Mucosa of gallbladder (tissue), 1 donor: Measurements from ENCODE around the gene ALOXE3. TPM values are rescaled to one million over a fixed set of nuclear protein-coding genes. Genes with fewer than 3 reads are reported as not detected.

ENCODE experiments used
- DNase-seq: peaks from one replicate; pipeline ENCODE4 v3.0.0-alpha.2; 2020; ENCODE audit warnings: low spot score
- total RNA-seq: library from RNA; stranded (reverse); gene quantifications from one replicate; pipeline ENCODE4 v1.2.1, GENCODE V29; 2021
- donor health status: DM: no; HTN: no; CAD: no.

ALOXE3 gene
- not detected for total RNA-seq

DNA sequence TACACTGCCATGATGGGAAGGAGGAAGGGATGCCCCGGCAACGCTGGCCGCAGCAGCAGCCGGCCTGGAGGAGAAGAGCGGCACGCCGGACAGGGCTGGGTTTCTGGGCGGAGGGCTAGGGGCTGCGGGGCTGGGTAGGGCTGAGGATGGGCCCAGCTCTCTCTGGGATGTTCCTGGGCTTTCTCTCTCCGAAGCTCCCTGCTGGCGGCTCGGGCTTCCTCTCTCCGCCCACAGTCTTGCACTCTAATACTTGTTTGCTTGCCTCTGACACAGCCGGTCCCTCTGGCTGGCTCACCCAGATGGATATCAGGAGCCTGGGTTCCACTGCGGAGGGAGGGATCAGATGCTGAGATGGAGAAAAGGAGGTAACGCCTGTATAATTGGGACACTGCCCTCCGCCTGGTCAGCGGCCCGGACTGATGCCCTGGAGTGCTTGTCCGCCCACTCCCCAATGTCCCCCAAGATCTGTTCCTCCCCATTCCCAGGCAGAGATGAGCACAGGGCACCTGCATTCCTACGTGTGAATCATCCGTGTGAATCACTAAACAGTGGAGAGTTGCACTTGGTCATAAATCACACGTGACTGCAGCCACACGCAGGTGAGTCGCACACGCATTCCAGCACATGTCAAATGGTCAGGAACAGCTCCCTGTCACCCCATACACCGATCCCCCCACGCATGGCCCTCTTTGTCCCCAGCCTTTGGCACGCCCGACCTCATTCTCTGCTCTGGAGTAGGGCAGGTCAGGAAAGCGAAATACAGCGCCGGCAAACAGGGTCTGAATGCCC lies at the start of gene ALOXE3:
Gene ALOXE3, minus strand, starts transcription at position 535 of the 789 bp plus-strand sequence. Its CDS starts 524 bp downstream, at position 11.
- DNase-seq = peak; percentile 63

DNA sequence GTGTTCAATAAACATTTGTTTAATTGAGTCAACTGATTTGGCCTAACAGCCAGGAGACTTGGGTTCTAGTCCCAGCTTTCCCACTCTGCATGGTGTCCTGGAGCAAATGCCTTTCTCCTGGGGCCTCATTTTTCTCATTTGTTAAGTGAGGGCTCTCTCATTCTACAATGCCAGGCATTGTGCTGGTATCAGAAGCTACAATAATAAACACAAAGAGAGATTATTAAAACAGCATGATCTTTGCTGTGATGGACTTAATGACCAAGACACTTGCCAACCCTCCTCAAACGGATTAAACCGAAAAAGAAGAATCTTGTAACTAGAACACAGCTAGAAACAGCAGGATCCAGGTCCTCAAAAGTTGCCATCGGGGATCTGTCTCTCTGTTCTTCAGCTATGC lies 49.2 kb upstream of the ALOXE3 start:
- DNase-seq = no peak

DNA sequence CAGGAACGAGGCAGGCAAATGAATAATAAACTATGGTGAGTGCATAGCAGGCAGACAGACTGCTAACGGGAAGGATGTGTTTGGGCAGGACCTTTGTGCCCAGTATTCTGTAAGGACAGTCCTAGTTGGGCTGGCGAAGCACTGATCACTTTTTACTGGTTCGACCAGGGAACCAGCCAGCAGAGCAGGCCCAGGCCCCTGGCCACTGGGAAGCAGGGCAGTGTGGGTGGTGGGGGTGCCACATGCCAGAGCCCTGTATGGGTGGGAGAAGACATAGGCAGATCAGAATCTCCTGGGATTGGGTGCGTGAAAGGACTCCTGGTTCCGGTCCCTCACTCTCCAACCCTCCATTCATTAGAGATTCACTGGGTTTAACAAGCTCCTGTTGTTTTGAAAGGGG lies 48.4 kb upstream of the ALOXE3 start:
- DNase-seq = no peak

DNA sequence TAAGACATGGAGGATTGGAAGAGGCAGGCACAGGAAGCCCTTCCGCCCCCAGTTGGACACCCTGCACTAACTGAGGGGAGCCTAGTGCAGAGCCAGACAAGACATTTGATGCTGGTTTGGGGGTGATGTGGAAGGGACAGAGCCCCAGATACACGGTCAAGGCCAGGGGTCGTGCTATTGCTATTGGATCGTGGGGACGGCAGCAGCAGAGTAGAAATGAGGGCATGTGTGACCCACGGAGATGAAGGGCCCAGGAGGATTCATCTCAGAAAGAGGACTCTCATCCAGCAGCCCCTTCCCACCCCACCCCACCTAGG lies 46.5 kb upstream of the ALOXE3 start:
- no peak for DNase-seq

DNA sequence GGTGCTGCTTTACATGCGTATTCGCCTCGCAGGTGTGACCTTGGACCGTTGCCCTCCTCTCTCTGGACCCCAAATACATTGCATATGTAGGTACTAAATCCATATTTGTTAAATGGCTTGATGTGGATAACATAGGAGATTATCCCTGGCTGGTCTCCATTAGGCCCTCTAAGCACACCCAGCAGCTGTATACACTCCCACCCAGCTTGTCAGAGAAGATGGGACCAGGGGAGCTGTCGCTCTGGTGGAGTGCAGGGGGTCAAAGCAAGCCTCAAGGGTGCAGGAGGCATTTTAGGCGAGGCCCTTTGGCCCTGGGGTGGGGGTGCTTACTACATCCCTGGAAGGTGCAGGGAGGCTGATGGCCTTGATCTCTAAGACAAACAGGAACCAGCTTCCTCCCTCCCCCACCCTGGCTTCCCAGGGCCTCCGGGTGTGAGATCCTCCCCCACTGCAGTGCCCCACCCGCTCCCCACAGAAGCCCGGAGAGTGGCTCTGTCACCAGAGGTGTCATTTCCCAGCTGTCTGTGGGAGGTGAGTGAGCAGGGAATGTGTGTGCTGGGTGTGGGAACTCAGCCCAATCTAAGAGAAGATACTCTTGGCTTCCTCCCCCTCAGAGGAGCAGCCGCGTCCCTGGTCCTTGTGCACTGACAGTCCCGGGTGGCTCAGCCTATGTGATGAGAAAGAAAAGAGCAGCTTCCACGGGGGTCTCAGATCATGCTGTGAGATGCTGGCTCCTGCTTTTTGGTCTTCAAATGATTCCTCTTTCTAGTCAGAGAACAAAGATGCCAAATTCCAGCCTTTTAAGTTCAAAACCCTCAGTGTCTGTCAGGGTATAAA lies 45.9 kb upstream of the ALOXE3 start:
- peak; percentile 73 for DNase-seq

DNA sequence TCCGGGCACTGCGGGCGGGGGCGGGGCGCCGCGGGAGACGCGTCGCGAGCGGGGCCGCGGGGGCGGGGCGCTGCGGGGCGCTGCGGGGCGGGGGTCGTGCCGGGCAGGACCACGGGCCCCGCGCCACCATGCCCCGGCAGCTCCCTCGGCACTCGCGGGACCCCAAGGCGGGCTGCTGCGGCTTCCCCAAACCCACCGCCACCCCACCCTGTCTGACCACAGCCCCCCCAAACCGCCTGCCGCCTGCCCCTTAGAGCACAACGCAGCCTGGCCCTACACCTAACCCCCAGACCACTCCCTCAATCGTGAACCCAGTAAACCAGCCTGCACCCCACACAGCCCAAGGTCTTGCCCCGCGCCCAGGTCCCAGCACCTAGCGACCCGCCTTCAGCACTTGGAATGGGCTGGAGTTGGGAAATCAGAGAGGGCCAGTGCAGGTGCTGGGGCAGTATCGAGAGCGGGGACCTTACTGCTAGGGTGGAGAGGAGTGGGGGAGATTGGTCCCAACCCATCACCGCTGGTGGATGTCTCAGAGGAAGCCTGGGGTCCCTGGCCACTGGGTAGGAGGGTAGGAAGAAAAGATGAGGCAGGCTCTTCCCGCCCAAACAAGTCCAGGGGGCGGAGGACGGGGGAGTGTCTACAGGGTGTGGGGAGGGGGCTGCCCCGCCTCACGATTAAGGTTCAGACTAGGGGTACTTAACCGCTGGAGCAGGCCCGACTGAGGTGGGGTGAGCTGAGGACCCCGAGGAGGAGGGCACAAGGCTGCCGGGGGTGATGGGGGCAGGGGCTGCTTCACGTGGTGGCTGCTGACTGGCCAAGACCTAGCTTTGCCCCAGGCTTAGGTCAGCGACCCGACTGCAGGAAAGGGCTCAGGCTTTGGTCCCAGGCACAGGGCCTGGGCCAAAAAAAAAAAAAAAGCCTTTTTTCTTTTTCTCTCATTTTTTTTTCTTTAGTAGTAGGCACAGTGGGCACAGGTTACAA lies 45.0 kb upstream of the ALOXE3 start:
- no peak for DNase-seq

DNA sequence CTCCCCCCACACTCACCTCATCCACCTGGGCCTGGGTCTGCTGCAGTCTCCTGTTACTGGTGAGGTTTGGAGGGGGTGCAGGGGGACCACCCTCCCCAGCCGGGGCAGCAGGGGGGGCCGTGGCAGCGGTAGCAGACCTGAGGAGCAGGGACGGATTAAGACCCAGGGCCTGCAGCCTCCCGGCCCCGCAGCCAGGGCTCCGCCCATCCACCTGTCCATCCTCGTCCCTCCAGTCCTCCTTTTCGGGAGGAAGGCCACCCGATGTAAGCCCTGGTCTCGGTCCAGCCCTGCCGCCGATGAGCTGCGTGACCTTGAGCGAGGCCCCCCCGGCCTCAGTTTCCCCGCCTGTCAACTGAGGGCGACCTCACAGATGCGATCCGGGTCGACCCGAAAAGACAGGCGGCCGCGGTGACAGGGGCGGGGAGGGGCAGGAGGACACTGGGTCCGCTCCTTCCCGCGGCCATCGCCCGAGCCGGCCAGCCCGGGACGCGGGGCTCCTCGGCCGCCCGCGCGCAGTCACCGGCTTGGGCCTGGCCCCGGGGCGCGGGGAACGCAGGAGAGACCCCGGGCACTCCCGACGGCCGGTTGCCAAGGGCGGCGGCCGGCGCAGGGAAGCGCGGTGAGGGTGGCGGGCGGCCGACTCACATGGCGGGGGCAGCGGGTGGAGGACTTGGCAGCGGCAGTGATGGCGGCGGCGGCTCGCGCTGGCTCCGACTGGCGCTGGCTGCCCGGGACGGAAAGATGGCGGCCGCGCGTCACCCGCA lies 44.1 kb upstream of the ALOXE3 start, which contains the start of gene VAMP2:
Gene VAMP2, minus strand, starts transcription at position 716 of the 764 bp plus-strand sequence. Its CDS starts 69 bp downstream, at position 647.
- peak; percentile 82 for DNase-seq

DNA sequence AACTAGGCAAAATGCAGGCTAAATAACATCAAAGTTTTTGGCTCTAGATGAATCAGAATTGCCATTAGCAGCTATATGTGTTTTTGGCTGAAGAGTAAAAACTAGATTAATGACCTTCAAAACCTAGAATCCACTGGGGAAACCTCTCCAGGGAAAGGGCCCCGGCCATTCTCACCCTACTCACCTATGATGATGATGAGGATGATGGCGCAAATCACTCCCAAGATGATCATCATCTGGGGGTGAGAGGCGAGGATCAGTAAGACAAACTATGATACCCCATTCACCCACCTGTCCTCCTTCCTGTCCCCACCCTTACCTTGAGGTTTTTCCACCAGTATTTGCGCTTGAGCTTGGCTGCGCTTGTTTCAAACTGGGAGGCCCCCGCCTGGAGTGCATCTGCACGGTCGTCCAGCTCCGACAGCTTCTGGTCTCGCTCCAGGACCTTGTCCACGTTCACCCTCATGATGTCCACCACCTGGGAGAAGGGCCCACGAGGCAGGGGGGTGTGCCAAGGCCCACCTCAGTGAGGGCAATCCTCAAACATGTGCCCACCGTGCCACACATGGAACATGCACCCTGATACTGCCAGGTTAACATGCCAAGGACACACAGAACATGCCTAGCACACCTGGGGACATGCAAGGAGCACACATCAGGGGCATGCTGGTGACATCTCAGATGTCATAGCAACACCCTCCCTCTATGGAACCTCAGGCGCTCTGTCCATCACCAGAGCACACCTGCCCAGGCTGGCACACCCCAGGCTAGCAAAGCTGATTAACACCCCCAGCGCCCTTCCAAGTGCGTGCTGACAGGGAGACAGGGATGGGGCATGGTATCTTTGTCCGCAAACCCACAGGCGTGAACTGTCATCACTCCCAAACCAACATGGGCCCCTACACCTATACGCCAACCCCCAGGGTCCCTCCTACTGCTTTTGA lies 43.2 kb upstream of the ALOXE3 start:
- no peak for DNase-seq

DNA sequence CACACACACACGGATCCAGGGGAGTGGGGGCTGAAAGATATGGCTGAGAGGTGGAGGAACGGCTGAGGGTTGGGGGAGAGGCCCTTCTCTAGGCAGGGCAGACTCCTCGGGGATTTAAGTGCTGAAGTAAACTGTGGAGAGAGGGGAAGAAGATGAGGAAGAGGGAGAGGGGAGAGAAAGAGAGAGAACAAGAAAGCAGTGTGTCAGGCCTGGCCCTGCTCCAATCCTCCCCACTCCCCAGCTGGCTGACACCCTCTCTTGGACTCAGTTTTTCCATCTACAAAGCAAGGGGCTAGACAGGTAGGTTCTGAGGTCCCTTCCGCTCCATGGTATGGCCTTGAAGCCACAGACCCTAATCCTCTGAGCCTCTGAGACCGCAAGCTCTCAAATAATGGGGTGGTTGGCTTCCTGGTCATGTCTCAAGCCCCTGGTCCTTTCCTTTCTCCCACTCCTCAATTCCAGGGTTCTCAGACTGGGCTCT lies 42.5 kb upstream of the ALOXE3 start:
- DNase-seq = no peak

DNA sequence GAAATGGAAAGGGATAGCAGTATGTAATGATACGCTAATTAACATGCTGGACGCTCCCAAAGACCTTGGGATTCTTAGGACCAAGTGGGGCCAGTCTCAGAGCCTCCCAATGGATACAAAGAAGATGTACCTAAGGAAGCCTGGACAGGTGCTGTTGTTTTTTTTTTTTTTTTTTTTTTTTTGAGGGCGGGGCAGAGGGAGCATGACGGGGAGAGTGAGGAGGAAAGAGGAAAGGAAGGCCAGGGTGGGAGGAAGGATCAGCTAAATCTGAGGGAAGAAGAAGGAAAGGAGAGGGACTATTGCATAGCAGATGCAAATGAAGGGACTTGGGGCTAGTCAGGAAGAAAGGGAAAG lies 41.9 kb upstream of the ALOXE3 start:
- no peak for DNase-seq

DNA sequence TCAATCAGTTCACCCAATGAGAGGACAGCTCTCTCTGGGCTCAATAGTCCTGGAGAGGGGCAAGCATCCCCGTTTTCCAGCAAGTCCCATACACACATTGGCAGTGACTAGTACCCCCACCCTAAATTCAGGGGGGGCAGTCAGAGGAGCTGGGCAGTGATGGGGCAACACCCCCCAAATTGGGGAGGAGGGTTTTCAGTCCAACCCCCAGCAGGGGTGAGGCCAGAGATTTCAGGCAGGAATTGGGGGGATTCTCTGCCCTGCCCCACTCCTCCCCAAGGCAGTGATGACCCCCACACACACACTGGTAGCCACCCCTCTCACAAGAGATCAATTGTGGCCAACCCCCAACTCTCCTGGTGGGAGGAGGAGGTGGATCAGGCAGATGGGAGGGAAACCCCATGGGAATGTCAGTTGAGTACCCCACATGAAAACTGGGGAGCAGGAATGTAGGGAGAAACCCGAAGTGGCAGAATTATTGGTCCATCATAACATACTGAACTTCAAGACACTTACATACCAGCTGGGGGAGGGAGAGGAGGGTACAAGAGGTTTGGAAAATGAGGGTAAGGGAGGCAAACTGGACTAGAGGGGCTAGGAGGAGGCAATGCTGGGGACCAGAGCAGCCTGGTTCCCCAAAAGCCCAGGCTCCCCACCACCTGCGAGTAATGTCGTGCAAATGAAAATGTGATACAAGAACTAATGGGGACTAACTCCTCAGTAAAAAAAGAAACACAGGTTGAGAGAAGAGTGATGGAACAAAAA lies 41.3 kb upstream of the ALOXE3 start:
- DNase-seq = no peak

DNA sequence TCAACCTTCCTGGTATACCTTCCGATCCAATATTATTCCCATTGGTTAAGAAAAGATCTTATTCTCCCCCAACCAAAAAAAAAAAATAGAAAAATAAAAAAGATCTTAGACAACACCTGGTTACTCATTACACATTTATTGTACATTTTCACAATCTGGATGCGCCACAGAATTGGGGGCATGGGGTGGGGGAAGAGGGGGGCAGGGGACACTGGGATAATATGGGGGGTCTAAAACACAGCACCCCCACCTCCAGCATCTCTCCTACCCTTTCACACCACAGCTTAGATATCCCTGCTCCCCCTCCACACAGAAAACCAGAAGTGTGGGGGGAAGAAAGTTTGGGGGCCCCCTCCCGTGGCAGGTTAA lies 40.7 kb upstream of the ALOXE3 start:
- no peak for DNase-seq

DNA sequence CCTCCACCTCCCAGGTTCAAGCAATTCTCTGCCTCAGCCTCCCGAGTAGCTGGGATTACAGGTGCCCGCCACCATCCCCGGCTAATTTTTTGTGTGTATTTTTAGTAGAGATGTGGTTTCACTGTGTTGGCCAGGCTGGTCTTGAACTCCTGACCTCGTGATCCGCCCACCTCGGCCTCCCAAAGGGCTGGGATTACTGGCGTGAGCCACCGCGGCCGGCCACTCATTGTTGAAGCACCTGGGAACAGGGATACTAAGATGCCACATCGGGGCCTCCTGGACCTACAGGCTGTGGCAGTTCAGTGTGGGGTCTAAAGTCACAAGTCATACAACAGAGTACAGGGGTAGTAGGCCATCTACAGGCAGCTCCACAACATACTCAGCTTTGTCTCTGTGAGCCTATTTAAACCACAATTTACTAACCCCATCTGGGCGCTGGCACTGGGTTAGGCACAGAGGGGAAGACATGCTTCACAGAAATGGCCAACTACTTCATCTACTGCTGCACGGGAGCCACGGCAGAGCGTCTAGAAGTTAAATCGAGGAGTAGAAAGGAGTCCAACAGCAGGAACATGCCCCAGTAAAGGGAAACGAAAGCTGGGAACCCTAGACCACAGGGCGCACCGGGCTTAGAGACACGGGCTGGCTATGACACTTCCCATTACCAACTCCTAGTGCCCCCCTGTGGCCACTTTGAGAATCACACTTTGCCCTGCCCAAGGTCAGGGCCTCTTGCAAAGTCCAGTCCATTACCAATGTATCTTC lies 40.1 kb upstream of the ALOXE3 start:
- peak; percentile 95 for DNase-seq

DNA sequence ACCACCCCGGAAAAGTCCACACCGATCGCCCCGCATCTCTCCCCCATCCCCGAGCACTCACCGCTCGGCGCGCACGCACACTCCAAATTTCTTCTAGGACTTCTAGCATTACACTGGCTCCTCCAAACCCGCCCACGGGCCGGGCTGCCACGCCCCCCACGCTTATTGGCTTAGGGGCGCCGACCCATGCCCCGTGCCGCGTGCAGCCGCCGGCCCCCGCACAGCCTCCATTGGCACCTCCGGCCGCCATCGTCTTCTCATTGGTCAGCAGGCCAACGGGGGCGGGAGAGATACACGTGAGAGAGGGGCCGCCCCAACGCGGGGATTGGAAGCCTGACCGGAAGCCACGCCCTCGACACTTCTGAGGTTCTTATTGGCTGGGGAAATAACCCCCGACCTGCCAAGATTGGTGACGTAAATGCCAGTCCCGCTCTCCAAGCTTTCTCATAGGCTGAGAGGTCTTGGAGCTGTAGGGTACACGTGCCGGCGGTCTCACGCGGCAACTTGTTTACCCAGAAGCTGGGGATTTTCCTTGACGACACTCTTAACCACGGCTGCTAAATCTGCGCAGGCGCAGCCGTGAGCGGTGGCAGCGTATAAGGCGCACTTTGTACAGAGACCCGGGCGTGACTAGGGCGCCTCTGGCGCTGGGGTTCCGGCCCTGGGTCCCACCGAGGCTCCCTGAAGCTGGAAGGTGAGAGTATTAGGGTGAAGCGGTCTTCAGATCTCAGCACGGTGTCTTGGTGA lies 38.1 kb upstream of the ALOXE3 start:
- peak; percentile 100 for DNase-seq

DNA sequence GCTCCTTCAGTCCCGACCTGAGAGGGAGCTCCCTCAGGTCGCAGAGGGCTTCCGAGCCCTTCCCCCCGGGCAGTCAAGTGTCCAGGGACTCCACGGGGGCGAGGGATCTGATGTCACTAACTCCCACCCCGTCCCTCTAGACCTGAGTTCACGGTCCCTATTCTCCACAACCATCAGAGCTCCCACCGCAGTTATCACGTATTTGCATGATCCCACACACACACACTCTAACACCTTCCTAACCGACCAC lies 37.6 kb upstream of the ALOXE3 start:
- no peak for DNase-seq

DNA sequence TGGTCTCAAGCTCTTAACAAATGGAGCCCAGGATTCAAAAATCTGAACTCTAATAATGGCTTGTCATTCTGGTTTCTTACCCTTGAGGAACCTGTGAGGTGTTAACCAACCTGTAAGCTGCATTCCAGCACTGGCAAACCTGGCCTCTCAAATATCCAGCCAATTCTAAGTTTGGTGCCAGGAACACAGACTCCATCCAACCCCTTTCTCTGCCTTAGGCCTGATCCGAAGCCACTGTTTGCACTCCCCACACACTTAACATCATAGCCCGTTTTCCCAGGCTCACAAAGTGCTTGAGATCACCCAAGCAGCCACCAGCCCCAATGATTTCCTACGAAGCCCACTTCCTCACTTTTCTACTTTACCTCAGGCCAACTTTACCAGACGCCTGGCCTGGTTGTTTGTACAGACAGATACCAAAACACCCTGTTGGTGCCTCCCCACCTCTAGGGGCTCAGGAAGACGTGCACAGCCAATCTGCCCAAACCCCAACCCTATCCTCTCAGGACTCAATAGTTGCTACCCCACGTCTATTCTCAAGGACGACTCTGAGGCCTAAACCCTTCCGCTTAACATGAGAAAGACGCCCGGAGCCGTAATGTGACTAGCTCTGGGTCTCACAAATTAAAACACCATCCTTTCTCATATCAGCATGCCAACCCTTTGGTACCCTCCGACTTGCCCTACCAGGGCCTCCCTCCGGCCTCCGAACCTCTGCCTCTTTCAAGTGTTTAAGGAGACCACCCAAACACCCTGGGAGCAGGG lies 37.1 kb upstream of the ALOXE3 start:
- no peak for DNase-seq

DNA sequence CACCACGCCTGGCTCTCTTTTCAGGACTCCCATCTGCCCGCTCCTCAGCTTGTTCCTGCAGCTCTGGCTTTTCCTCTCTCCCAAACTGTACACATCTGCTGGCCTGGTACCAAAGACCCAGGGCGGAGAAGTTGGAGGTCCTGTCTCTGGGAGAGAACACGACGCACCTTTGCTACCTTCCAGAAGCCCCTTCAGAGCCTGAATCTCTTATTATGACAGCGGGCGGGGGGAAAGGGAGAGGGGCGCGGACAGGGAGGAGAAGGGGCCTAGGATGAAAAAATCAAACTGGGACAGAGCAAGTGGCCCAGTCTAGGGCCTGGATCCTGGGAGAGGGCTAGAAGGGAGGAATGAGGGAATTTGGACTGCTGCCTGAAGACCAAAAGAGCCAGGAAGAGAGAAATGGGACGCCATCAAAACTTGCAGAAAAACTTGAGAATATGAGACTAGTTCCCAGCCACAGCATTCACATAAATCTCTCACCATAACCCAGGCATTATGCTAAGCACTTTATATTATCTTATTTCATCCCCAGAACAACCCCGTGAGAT lies 36.4 kb upstream of the ALOXE3 start:
- DNase-seq = no peak
